GM23338 (cell line): Measurements from ENCODE around the gene CDKN2AIP. TPM values are rescaled to one million over a fixed set of nuclear protein-coding genes. Genes with fewer than 3 reads are reported as not detected.

Experiments
- ATAC-seq: fragments of 200-7000 bp; cut with Tn5 transposase; 3 replicates; pipeline ENCODE4 v1.9.1; 2020
- DNase-seq: peaks from one replicate; pipeline ENCODE4 v3.0.0-alpha.2; 2015; ENCODE audit warnings: low spot score
- H2AFZ ChIP-seq: fragments of 200-600 bp; sonication (generic); 2 replicates; pipeline ENCODE4 v1.8.0; 2016; ENCODE audit warnings: antibody characterized with exemption, mild to moderate bottlenecking, moderate library complexity
- H3F3A ChIP-seq: fragments of 200-600 bp; sonication (generic); replicated peaks from 2 replicates; pipeline ENCODE4 v1.8.0; 2017; ENCODE audit warnings: antibody characterized with exemption, mixed run types, low read depth
- H3K27ac ChIP-seq: fragments of 200-600 bp; sonication (generic); 2 replicates; pipeline ENCODE4 v1.6.1; 2016; ENCODE audit warnings: low read depth
- H3K27me3 ChIP-seq: fragments of 200-600 bp; sonication (generic); 2 replicates; pipeline ENCODE4 v1.8.0; 2016; ENCODE audit warnings: mild to moderate bottlenecking, mixed run types, moderate library complexity; ENCODE audit not compliant: insufficient read depth
- H3K36me3 ChIP-seq: fragments of 200-600 bp; sonication (generic); 2 replicates; pipeline ENCODE4 v1.8.0; 2016; ENCODE audit warnings: mild to moderate bottlenecking; ENCODE audit not compliant: insufficient read depth
- H3K4me1 ChIP-seq: fragments of 200-600 bp; sonication (generic); 2 replicates; pipeline ENCODE4 v1.8.0; 2016; ENCODE audit warnings: mild to moderate bottlenecking, moderate library complexity; ENCODE audit not compliant: insufficient read depth
- H3K4me2 ChIP-seq: fragments of 200-600 bp; sonication (generic); 2 replicates; pipeline ENCODE4 v1.7.1; 2017; ENCODE audit warnings: mixed run types
- H3K4me3 ChIP-seq: fragments of 200-600 bp; sonication (generic); 2 replicates; pipeline ENCODE4 v1.6.1; 2016; ENCODE audit warnings: mixed run types
- H3K79me2 ChIP-seq: fragments of 200-600 bp; sonication (generic); replicated peaks from 2 replicates; pipeline ENCODE4 v1.8.0; 2017; ENCODE audit warnings: mild to moderate bottlenecking; ENCODE audit not compliant: insufficient read depth
- H3K9me2 ChIP-seq: fragments of 200-600 bp; sonication (generic); 2 replicates; pipeline ENCODE4 v1.8.0; 2017; ENCODE audit not compliant: insufficient read depth
- H4K20me1 ChIP-seq: fragments of 200-600 bp; sonication (generic); replicated peaks from 2 replicates; pipeline ENCODE4 v1.8.0; 2017; ENCODE audit warnings: mild to moderate bottlenecking; ENCODE audit not compliant: insufficient read depth
- H3K27ac Mint-ChIP-seq: 2 replicates; pipeline ENCODE4 v1.8.0; 2020; ENCODE audit warnings: inconsistent platforms, mild to moderate bottlenecking, moderate library complexity, mixed read lengths
- H3K27me3 Mint-ChIP-seq: 3 replicates; pipeline ENCODE4 v1.8.0; 2022; ENCODE audit warnings: low read depth, mild to moderate bottlenecking, moderate library complexity, mixed read lengths, inconsistent platforms; ENCODE audit not compliant: insufficient read depth, poor library complexity
- H3K36me3 Mint-ChIP-seq: 3 replicates; pipeline ENCODE4 v1.8.0; 2021; ENCODE audit warnings: low read depth, mild to moderate bottlenecking, inconsistent platforms, moderate library complexity, mixed read lengths
- H3K4me1 Mint-ChIP-seq: 3 replicates; pipeline ENCODE4 v1.8.0; 2020; ENCODE audit warnings: mild to moderate bottlenecking, inconsistent platforms, mixed read lengths
- H3K4me3 Mint-ChIP-seq: 3 replicates; pipeline ENCODE4 v1.8.0; 2021; ENCODE audit warnings: moderate library complexity, mild to moderate bottlenecking, inconsistent platforms, mixed read lengths
- H3K9me3 Mint-ChIP-seq: 3 replicates; pipeline ENCODE4 v1.8.0; 2020; ENCODE audit warnings: moderate library complexity, mild to moderate bottlenecking, inconsistent platforms, mixed read lengths
- CREB1 ChIP-seq: fragments of 250-450 bp; sonication (Bioruptor Pico); IDR thresholded peaks from 2 replicates; pipeline ENCODE4 v1.5.0; 2020; ENCODE audit warnings: low read depth, mild to moderate bottlenecking, moderate library complexity
- CTCF ChIP-seq, 2 experiments: fragments of 200-600 bp in 1 of 2; sonication (generic) in 1 of 2; conservative IDR thresholded peaks; 2 replicates each; pipeline versions ENCODE4 v1.5.1 to v1.6.1; 2016 to 2017; ENCODE audit warnings: antibody characterized with exemption in 2 of 2, low read depth in 2 of 2, mild to moderate bottlenecking in 2 of 2, moderate library complexity in 1 of 2
- EZH2 ChIP-seq: fragments of 200-600 bp; sonication (generic); IDR thresholded peaks from one replicate; pipeline ENCODE4 v1.8.0; 2017; ENCODE audit warnings: antibody characterized with exemption, mild to moderate bottlenecking, low read depth; ENCODE audit not compliant: unreplicated experiment
- EZH2phosphoT487 ChIP-seq: fragments of 200-600 bp; sonication (generic); IDR thresholded peaks from one replicate; pipeline ENCODE4 v1.8.1; 2018; ENCODE audit warnings: antibody characterized with exemption; ENCODE audit not compliant: unreplicated experiment
- JUNB ChIP-seq: IDR thresholded peaks from one replicate; pipeline ENCODE4 v1.6.1; 2016; ENCODE audit warnings: antibody characterized with exemption; ENCODE audit not compliant: unreplicated experiment
- NANOG ChIP-seq: IDR thresholded peaks from 2 replicates; pipeline ENCODE4 v1.6.1; 2016; ENCODE audit warnings: antibody characterized with exemption, borderline replicate concordance
- POLR2AphosphoS5 ChIP-seq: IDR thresholded peaks from 2 replicates; pipeline ENCODE4 v1.6.1; 2016; ENCODE audit warnings: antibody characterized with exemption, low read depth
- STAT1 ChIP-seq: IDR thresholded peaks from one replicate; pipeline ENCODE4 v1.6.1; 2016; ENCODE audit warnings: antibody characterized with exemption; ENCODE audit not compliant: unreplicated experiment
- ZNF114 ChIP-seq: fragments of 250-450 bp; sonication (Bioruptor Pico); IDR thresholded peaks from 2 replicates; pipeline ENCODE4 v1.5.0; 2020; ENCODE audit warnings: mild to moderate bottlenecking, moderate library complexity
- ZNF331 ChIP-seq: fragments of 250-450 bp; sonication (Bioruptor Pico); IDR thresholded peaks from 2 replicates; pipeline ENCODE4 v1.5.0; 2020; ENCODE audit warnings: low read depth, mild to moderate bottlenecking, moderate library complexity
- ZNF462 ChIP-seq: fragments of 250-450 bp; sonication (Bioruptor Pico); IDR thresholded peaks from 2 replicates; pipeline ENCODE4 v1.5.0; 2020; ENCODE audit warnings: mild to moderate bottlenecking, moderate library complexity
- polyA plus RNA-seq: library from polyadenylated mRNA; unstranded; fragments of >200 nt; fragmentation: Nextera tagmentation; extraction: Ambion mirVana; gene quantifications from 2 replicates; pipeline ENCODE4 v1.2.1, GENCODE V29; 2016
- total RNA-seq: library from RNA; depleted of rRNA; stranded (reverse); fragments of >200 nt; shearing (Covaris generic); gene quantifications from 2 replicates; pipeline ENCODE4 v1.2.3, GENCODE V29; 2014
- TF ChIP-seq, protein P1 (sequence below): IDR thresholded peaks from 2 replicates; pipeline ENCODE4 v1.6.1; 2016; ENCODE audit warnings: antibody characterized with exemption
- TF ChIP-seq, protein P2 (sequence below): IDR thresholded peaks from one replicate; pipeline ENCODE4 v1.6.1; 2018; ENCODE audit warnings: antibody characterized with exemption; ENCODE audit not compliant: unreplicated experiment

The CDKN2AIP gene
- total and polyA plus RNA-seq, 2 experiments from 2014 or later: 15.2 to 27.2 TPM

DNA sequence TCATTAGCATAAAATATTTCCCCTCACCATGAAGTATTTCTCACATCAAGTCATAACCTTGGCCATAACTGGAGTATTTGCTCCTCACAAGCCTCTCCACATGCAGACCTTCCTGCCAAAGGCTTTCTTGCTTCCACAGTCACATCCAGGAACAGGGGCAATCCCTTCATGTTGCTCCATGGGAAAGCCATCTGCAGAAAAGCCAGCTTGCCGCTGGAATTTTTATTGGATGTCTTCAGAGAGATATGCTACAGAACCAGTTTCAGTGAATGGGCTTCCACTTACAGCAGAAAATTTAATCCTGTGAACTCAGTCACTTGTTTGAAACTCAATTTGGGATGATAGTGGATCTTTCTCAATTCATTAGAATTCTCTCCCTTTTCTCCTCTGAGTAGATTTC, 3.2 kb upstream of the CDKN2AIP start:
- Mint-ChIP-seq H3K36me3 (peaks cover 12% of the 10 kb centered on the region), H3K27me3 (peaks cover 5% of the 10 kb centered on the region), H3K9me3 (no peaks in the 10 kb centered on the region; the same call in 2 of the 3 replicates), H3K4me3 (no peak overlapping the region), H3K27ac (peak overlapping the region; percentile 28; the same call in 1 of the 2 replicates), H3K4me1 (peaks cover 27% of the 10 kb centered on the region)
- Histone ChIP-seq H3F3A (peaks cover 11% of the 10 kb centered on the region), H3K27me3 (peaks cover 2% of the 10 kb centered on the region; the same call in 1 of the 2 replicates), H4K20me1 (peaks cover 9% of the 10 kb centered on the region), H3K36me3 (peaks cover 4% of the 10 kb centered on the region; the same call in 1 of the 2 replicates), H3K4me3 (no peak overlapping the region), H3K9me2 (no peaks in the 10 kb centered on the region), H2AFZ (no peak overlapping the region), H3K4me1 (peaks cover 13% of the 10 kb centered on the region), H3K4me2 (no peak overlapping the region), H3K79me2 (peaks cover 12% of the 10 kb centered on the region), H3K27ac (no peak overlapping the region)
- DNase-seq: no peak
- no peak for TF ChIP-seq CTCF (conservative IDR thresholded peaks at IDR 0.05; ENCODE audit: low read depth in 2 of 2)
- no peak for TF ChIP-seq ZNF462 (CRISPR knock-in tag)
- no peak for TF ChIP-seq EZH2phosphoT487
- TF ChIP-seq NANOG: no peak
- TF ChIP-seq EZH2: no peak
- TF ChIP-seq, protein P1, sequence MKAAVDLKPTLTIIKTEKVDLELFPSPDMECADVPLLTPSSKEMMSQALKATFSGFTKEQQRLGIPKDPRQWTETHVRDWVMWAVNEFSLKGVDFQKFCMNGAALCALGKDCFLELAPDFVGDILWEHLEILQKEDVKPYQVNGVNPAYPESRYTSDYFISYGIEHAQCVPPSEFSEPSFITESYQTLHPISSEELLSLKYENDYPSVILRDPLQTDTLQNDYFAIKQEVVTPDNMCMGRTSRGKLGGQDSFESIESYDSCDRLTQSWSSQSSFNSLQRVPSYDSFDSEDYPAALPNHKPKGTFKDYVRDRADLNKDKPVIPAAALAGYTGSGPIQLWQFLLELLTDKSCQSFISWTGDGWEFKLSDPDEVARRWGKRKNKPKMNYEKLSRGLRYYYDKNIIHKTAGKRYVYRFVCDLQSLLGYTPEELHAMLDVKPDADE: no peak
- no peak for TF ChIP-seq ZNF114 (CRISPR knock-in tag)
- TF ChIP-seq CREB1: no peak
- TF ChIP-seq ZNF331 (CRISPR knock-in tag): no peak
- no peak for TF ChIP-seq STAT1
- TF ChIP-seq, protein P2, sequence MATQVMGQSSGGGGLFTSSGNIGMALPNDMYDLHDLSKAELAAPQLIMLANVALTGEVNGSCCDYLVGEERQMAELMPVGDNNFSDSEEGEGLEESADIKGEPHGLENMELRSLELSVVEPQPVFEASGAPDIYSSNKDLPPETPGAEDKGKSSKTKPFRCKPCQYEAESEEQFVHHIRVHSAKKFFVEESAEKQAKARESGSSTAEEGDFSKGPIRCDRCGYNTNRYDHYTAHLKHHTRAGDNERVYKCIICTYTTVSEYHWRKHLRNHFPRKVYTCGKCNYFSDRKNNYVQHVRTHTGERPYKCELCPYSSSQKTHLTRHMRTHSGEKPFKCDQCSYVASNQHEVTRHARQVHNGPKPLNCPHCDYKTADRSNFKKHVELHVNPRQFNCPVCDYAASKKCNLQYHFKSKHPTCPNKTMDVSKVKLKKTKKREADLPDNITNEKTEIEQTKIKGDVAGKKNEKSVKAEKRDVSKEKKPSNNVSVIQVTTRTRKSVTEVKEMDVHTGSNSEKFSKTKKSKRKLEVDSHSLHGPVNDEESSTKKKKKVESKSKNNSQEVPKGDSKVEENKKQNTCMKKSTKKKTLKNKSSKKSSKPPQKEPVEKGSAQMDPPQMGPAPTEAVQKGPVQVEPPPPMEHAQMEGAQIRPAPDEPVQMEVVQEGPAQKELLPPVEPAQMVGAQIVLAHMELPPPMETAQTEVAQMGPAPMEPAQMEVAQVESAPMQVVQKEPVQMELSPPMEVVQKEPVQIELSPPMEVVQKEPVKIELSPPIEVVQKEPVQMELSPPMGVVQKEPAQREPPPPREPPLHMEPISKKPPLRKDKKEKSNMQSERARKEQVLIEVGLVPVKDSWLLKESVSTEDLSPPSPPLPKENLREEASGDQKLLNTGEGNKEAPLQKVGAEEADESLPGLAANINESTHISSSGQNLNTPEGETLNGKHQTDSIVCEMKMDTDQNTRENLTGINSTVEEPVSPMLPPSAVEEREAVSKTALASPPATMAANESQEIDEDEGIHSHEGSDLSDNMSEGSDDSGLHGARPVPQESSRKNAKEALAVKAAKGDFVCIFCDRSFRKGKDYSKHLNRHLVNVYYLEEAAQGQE: no peak
- no peak for TF ChIP-seq POLR2AphosphoS5
- TF ChIP-seq JUNB: no peak
- no peak for ATAC-seq
